HepG2 (cell line): ENCODE data around the gene FRMD8. TPM values are rescaled to one million over a fixed set of nuclear protein-coding genes. Genes with fewer than 3 reads are reported as not detected.

Source experiments
- CBX2 ChIP-seq, 2 experiments: fragments of 200-600 bp in 1 of 2; sonication (generic); formaldehyde crosslinking in 1 of 2; IDR thresholded peaks; 2 replicates each; pipeline versions ENCODE4 v1.7.0 to v1.8.1; 2018 to 2022; ENCODE audit warnings: low read depth in 2 of 2, low read length in 1 of 2, mild to moderate bottlenecking in 1 of 2, missing genetic modification reagents in 1 of 2
- FLYWCH1 ChIP-seq: sonication (generic); formaldehyde crosslinking; IDR thresholded peaks from 2 replicates; pipeline ENCODE4 v1.8.1; 2023; ENCODE audit warnings: mild to moderate bottlenecking, missing genetic modification reagents
- FOXK2 ChIP-seq: fragments of 450-650 bp; IDR thresholded peaks from 2 replicates; pipeline ENCODE4 v1.6.1; 2016
- GLI4 ChIP-seq: sonication (generic); formaldehyde crosslinking; IDR thresholded peaks from 2 replicates; pipeline ENCODE4 v1.5.1; 2020; ENCODE audit warnings: missing genetic modification reagents, mild to moderate bottlenecking, moderate library complexity, borderline replicate concordance
- GTF2F1 ChIP-seq: fragments of 150-350 bp; IDR thresholded peaks from 2 replicates; pipeline ENCODE4 v1.6.1; 2014; ENCODE audit warnings: low read length
- KLF15 ChIP-seq: sonication (generic); formaldehyde crosslinking; IDR thresholded peaks from 2 replicates; pipeline ENCODE4 v1.8.1; 2023; ENCODE audit warnings: borderline replicate concordance, mild to moderate bottlenecking, inconsistent platforms, missing genetic modification reagents, mixed read lengths
- SNAI1 ChIP-seq: sonication (generic); formaldehyde crosslinking; IDR thresholded peaks from 2 replicates; pipeline ENCODE4 v1.5.0; 2020; ENCODE audit warnings: mild to moderate bottlenecking, missing genetic modification reagents, borderline replicate concordance
- ZNF207 ChIP-seq: fragments of 450-650 bp; IDR thresholded peaks from 2 replicates; pipeline ENCODE4 v1.6.1; 2016; ENCODE audit warnings: antibody characterized with exemption, borderline replicate concordance
- ZNF329 ChIP-seq: sonication (generic); formaldehyde crosslinking; IDR thresholded peaks from 2 replicates; pipeline ENCODE4 v1.9.0; 2021; ENCODE audit warnings: low read depth, mild to moderate bottlenecking, missing genetic modification reagents
- polyA plus RNA-seq, 8 experiments: library from polyadenylated mRNA; depleted of rRNA in 3 of 8; stranded (reverse) in 7 of 8; unstranded in 1 of 8; fragments of >200 nt; fragmentation: Illumina TruSeq in 4 of 8; extraction: Trizol in 4 of 8; gene quantifications; 2 replicates each; pipeline versions ENCODE4 v1.2.1 to v1.2.3, GENCODE V29; 2011 to 2016; ENCODE audit warnings: low read depth in 4 of 8, missing spikeins in 1 of 8, mixed read lengths in 1 of 8; ENCODE audit not compliant: insufficient read depth in 1 of 8
- total RNA-seq, 5 experiments: library from RNA; depleted of rRNA; stranded (reverse); fragments of >200 nt; fragmentation: Illumina TruSeq; extraction: Trizol; gene quantifications; 2 replicates each; pipeline ENCODE4 v1.2.3, GENCODE V29; 2016; ENCODE audit warnings: low read depth in 1 of 5
- TF ChIP-seq, protein P1 (sequence below): sonication (generic); formaldehyde crosslinking; IDR thresholded peaks from 2 replicates; pipeline ENCODE4 v1.5.0; 2020; ENCODE audit warnings: mild to moderate bottlenecking, missing genetic modification reagents, borderline replicate concordance
- TF ChIP-seq, protein P2 (sequence below): sonication (generic); formaldehyde crosslinking; IDR thresholded peaks from 2 replicates; pipeline ENCODE4 v1.8.0; 2022; ENCODE audit warnings: mild to moderate bottlenecking, missing genetic modification reagents, moderate library complexity
- TF ChIP-seq, protein P3 (sequence below): sonication (generic); formaldehyde crosslinking; IDR thresholded peaks from 2 replicates; pipeline ENCODE4 v1.9.0; 2021; ENCODE audit warnings: mild to moderate bottlenecking, missing genetic modification reagents

Gene FRMD8
- total and polyA plus RNA-seq, 2 of the 13 experiments (the other 11 are each of a cell fraction or from before 2014, with no cell fraction given): 5.8 to 20.6 TPM

DNA sequence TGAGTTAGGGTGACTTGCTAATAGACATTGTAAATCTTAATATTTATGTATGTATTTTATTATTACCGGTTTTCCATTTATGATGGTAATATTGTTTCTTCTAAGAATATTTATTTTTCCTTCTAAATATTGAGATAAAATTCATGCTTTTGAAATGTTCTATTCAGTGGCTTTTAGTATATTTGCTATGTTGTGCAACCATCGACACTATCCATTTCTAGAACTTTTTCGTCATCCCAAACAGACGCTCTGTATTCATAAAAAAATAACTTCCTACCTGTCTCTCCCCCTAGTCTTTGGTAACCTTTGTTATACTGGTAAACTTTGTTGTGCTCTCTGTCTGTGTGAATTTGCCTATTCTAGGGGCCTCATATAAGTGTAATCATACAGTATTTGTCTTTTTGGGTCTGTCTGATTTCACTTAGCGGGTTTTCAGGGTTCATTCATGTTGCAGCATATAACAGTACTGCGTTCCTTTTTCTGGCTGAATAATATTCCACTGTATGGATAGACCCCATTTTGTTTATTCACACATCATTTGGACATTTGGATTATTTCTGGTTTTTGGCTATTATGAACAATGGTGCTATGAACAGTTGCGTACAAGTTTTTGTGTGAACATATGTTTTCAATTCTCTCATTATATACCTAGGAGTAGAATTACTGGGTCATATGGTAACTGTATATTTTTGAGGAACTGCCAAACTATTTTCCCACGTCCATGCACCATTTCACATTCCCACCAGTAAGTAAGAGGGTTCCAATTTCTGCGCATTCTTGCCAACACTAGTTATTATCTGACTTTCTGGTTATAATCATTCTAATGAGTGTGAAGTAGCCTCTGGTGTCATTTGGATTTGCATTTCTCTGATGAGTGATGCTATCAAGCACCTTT, 52.1 kb downstream of the FRMD8 start (continued):
- TF ChIP-seq, protein P1, sequence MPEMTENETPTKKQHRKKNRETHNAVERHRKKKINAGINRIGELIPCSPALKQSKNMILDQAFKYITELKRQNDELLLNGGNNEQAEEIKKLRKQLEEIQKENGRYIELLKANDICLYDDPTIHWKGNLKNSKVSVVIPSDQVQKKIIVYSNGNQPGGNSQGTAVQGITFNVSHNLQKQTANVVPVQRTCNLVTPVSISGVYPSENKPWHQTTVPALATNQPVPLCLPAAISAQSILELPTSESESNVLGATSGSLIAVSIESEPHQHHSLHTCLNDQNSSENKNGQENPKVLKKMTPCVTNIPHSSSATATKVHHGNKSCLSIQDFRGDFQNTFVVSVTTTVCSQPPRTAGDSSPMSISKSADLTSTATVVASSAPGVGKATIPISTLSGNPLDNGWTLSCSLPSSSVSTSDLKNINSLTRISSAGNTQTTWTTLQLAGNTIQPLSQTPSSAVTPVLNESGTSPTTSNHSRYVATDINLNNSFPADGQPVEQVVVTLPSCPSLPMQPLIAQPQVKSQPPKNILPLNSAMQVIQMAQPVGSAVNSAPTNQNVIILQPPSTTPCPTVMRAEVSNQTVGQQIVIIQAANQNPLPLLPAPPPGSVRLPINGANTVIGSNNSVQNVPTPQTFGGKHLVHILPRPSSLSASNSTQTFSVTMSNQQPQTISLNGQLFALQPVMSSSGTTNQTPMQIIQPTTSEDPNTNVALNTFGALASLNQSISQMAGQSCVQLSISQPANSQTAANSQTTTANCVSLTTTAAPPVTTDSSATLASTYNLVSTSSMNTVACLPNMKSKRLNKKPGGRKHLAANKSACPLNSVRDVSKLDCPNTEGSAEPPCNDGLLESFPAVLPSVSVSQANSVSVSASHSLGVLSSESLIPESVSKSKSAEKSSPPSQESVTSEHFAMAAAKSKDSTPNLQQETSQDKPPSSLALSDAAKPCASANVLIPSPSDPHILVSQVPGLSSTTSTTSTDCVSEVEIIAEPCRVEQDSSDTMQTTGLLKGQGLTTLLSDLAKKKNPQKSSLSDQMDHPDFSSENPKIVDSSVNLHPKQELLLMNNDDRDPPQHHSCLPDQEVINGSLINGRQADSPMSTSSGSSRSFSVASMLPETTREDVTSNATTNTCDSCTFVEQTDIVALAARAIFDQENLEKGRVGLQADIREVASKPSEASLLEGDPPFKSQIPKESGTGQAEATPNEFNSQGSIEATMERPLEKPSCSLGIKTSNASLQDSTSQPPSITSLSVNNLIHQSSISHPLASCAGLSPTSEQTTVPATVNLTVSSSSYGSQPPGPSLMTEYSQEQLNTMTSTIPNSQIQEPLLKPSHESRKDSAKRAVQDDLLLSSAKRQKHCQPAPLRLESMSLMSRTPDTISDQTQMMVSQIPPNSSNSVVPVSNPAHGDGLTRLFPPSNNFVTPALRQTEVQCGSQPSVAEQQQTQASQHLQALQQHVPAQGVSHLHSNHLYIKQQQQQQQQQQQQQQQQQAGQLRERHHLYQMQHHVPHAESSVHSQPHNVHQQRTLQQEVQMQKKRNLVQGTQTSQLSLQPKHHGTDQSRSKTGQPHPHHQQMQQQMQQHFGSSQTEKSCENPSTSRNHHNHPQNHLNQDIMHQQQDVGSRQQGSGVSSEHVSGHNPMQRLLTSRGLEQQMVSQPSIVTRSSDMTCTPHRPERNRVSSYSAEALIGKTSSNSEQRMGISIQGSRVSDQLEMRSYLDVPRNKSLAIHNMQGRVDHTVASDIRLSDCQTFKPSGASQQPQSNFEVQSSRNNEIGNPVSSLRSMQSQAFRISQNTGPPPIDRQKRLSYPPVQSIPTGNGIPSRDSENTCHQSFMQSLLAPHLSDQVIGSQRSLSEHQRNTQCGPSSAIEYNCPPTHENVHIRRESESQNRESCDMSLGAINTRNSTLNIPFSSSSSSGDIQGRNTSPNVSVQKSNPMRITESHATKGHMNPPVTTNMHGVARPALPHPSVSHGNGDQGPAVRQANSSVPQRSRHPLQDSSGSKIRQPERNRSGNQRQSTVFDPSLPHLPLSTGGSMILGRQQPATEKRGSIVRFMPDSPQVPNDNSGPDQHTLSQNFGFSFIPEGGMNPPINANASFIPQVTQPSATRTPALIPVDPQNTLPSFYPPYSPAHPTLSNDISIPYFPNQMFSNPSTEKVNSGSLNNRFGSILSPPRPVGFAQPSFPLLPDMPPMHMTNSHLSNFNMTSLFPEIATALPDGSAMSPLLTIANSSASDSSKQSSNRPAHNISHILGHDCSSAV (CRISPR knock-in tag): no peak
- no peak for TF ChIP-seq KLF15 (CRISPR knock-in tag)
- TF ChIP-seq GTF2F1: no peak
- no peak for TF ChIP-seq FLYWCH1 (CRISPR knock-in tag)
- TF ChIP-seq, protein P2, sequence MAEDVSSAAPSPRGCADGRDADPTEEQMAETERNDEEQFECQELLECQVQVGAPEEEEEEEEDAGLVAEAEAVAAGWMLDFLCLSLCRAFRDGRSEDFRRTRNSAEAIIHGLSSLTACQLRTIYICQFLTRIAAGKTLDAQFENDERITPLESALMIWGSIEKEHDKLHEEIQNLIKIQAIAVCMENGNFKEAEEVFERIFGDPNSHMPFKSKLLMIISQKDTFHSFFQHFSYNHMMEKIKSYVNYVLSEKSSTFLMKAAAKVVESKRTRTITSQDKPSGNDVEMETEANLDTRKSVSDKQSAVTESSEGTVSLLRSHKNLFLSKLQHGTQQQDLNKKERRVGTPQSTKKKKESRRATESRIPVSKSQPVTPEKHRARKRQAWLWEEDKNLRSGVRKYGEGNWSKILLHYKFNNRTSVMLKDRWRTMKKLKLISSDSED (CRISPR knock-in tag): no peak
- no peak for TF ChIP-seq SNAI1
- no peak for TF ChIP-seq ZNF207
- TF ChIP-seq FOXK2: no peak
- TF ChIP-seq, protein P3, sequence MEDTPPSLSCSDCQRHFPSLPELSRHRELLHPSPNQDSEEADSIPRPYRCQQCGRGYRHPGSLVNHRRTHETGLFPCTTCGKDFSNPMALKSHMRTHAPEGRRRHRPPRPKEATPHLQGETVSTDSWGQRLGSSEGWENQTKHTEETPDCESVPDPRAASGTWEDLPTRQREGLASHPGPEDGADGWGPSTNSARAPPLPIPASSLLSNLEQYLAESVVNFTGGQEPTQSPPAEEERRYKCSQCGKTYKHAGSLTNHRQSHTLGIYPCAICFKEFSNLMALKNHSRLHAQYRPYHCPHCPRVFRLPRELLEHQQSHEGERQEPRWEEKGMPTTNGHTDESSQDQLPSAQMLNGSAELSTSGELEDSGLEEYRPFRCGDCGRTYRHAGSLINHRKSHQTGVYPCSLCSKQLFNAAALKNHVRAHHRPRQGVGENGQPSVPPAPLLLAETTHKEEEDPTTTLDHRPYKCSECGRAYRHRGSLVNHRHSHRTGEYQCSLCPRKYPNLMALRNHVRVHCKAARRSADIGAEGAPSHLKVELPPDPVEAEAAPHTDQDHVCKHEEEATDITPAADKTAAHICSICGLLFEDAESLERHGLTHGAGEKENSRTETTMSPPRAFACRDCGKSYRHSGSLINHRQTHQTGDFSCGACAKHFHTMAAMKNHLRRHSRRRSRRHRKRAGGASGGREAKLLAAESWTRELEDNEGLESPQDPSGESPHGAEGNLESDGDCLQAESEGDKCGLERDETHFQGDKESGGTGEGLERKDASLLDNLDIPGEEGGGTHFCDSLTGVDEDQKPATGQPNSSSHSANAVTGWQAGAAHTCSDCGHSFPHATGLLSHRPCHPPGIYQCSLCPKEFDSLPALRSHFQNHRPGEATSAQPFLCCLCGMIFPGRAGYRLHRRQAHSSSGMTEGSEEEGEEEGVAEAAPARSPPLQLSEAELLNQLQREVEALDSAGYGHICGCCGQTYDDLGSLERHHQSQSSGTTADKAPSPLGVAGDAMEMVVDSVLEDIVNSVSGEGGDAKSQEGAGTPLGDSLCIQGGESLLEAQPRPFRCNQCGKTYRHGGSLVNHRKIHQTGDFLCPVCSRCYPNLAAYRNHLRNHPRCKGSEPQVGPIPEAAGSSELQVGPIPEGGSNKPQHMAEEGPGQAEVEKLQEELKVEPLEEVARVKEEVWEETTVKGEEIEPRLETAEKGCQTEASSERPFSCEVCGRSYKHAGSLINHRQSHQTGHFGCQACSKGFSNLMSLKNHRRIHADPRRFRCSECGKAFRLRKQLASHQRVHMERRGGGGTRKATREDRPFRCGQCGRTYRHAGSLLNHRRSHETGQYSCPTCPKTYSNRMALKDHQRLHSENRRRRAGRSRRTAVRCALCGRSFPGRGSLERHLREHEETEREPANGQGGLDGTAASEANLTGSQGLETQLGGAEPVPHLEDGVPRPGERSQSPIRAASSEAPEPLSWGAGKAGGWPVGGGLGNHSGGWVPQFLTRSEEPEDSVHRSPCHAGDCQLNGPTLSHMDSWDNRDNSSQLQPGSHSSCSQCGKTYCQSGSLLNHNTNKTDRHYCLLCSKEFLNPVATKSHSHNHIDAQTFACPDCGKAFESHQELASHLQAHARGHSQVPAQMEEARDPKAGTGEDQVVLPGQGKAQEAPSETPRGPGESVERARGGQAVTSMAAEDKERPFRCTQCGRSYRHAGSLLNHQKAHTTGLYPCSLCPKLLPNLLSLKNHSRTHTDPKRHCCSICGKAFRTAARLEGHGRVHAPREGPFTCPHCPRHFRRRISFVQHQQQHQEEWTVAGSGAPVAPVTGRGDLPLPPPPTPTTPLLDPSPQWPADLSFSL (CRISPR knock-in tag): no peak
- TF ChIP-seq GLI4: no peak
- no peak for TF ChIP-seq ZNF329 (CRISPR knock-in tag)
- TF ChIP-seq CBX2 (IDR thresholded peaks at IDR 0.05; ENCODE audit: low read depth, low read length): no peak
- TF ChIP-seq CBX2 (CRISPR knock-in tag; IDR thresholded peaks at IDR 0.05; ENCODE audit: low read depth): no peak
